Stimulated activated CD4-positive, alpha-beta T cell treated with anti-CD3 and anti-CD28 coated beads, Interleukin-2, amount 100 ng/mL, for 24 hours (primary cell): Measurements from ENCODE around the gene OR2F1.
"Not testable (repeated sequence)": the region's sequence is repeated elsewhere in the genome, so short reads cannot be mapped to it uniquely, and the experiment has no call there.

Source experiments
- DNase-seq, 2 donors: peaks; one replicate each; pipeline ENCODE4 v3.0.0-alpha.2; 2020

Gene OR2F1

GRCh38 chr7:144010821-144011220 is 56.2 kb downstream of the OR2F1 start:
- DNase-seq: not testable (repeated sequence)

DNA sequence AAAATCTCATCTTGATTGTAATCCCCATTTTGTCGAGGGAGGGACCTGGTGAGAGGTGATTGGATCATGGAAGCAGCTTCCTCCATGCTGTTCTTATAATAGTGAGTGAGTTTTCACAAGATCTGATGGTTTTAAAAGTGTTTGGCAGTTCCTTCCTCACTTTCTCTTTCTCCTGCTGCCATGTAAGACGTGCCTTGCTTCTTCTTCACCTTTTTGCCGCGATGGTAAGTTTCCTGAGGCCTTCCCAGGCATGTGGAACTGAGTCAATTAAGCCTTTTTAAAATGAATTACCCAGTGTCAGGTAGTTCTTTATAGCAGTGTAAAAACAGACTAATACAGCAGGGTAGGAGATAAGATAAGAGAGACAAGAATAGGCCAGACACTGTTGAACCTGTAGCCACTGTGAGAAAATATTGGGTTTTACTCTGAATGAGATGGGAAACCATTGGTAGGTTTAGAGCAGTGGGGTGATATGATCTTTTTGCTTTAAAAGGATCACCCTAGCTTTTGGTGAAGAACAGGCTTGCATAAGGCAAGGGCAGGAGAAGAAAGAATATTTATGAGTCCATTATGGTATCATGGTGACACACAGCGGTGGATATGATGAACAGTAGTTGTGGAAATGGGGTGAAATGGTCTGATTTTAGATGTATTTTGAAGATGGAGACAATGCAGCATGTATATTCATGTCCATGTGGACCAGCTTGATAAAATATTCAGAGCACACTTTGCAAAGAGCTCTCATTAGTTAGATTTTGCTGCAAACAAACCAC is 57.0 kb downstream of the OR2F1 start:
- DNase-seq: no peak
